Activated CD4-positive, alpha-beta T cell treated with anti-CD3 and anti-CD28 coated beads, Interleukin-2, Interleukin-4, amounts not matched to agents 100 ng/mL and 50 ng/mL, durations not matched to agents 16 hours and 8 hours (primary cell): ENCODE measurements around the gene MIOS.
A peak's percentile ranks its signal among the peaks of the same experiment; 100 is the strongest.

Source experiments
- DNase-seq: peaks from one replicate; pipeline ENCODE4 v3.0.0-alpha.2; 2020; ENCODE audit warnings: low spot score

Gene MIOS

GRCh38 chr7:7583731-7584130 is 17.0 kb downstream of the MIOS start:
- no peak for DNase-seq

- DNase-seq: no peak
These were observed 18.0 kb downstream of the MIOS start for GRCh38 chr7:7584653-7585052.

- DNase-seq: no peak
These were observed 18.7 kb downstream of the MIOS start for GRCh38 chr7:7585241-7585928.

GRCh38 chr7:7595451-7595850 is 28.8 kb downstream of the MIOS start:
- DNase-seq: peak; percentile 7

- DNase-seq: peak; percentile 11
These were observed 29.5 kb downstream of the MIOS start for GRCh38 chr7:7596176-7596575.

GRCh38 chr7:7607010-7607409 is 40.3 kb downstream of the MIOS start:
- no peak for DNase-seq

- no peak for DNase-seq
These were observed 42.6 kb downstream of the MIOS start for GRCh38 chr7:7609330-7609729.

- DNase-seq: no peak
These were observed 45.8 kb downstream of the MIOS start for GRCh38 chr7:7612519-7612918.

GRCh38 chr7:7613210-7613609 is 46.5 kb downstream of the MIOS start:
- no peak for DNase-seq

GRCh38 chr7:7614018-7614741 is 47.5 kb downstream of the MIOS start:
- no peak for DNase-seq

- DNase-seq: no peak
These were observed 50.9 kb downstream of the MIOS start for GRCh38 chr7:7617550-7617949.

- DNase-seq: no peak
These were observed 51.7 kb downstream of the MIOS start for GRCh38 chr7:7618410-7618809.

GRCh38 chr7:7620236-7620635 is 53.6 kb downstream of the MIOS start:
- no peak for DNase-seq

- no peak for DNase-seq
These were observed 54.0 kb downstream of the MIOS start for GRCh38 chr7:7620644-7621210.

- no peak for DNase-seq
These were observed 61.8 kb downstream of the MIOS start for GRCh38 chr7:7628476-7628875.

GRCh38 chr7:7630626-7631329 is 64.1 kb downstream of the MIOS start:
- DNase-seq: no peak

- peak; percentile 1 for DNase-seq
These were observed 72.7 kb downstream of the MIOS start for GRCh38 chr7:7639421-7639820.

GRCh38 chr7:7639847-7640220 is 73.2 kb downstream of the MIOS start:
- peak; percentile 56 for DNase-seq

- peak; percentile 99 for DNase-seq
These were observed 73.8 kb downstream of the MIOS start, which contains the start of gene UMAD1 for GRCh38 chr7:7640221-7641128. UMAD1 (plus strand) TSS chr7:7640752; CDS start chr7:7673372, 32,620 bp downstream.

GRCh38 chr7:7641129-7641663 is 74.5 kb downstream of the MIOS start:
- DNase-seq: no peak

- DNase-seq: no peak
These were observed 75.4 kb downstream of the MIOS start for GRCh38 chr7:7642081-7642480.
